SK-N-SH (cell line): Measurements from ENCODE around the gene ITSN1. TPM values are rescaled to one million over a fixed set of nuclear protein-coding genes. Genes with fewer than 3 reads are reported as not detected.

ENCODE experiments used
- CTCF ChIA-PET: fragments of 300-600, 350-600 bp; formaldehyde crosslinking; extraction: SDS; loops from one replicate; lab custom pipeline; 2021; lab: Yijun Ruan, JAX
- POLR2A ChIA-PET: fragments of 350-600 bp; sonication (Branson Sonifier 250); formaldehyde crosslinking; extraction: SDS; loops from one replicate; lab custom pipeline; 2020; ENCODE audit warnings: antibody characterized with exemption, inconsistent platforms; lab: Yijun Ruan, JAX
- DNase-seq: peaks from one replicate; pipeline ENCODE4 v3.0.0; 2012
- H2AFZ ChIP-seq: fragments of 200-600 bp; sonication (generic); 2 replicates; pipeline ENCODE4 v1.8.1; 2016; ENCODE audit warnings: antibody characterized with exemption, mild to moderate bottlenecking, low read depth
- H3F3A ChIP-seq: fragments of 200-600 bp; sonication (generic); replicated peaks from 2 replicates; pipeline ENCODE3; 2016; ENCODE audit warnings: antibody characterized with exemption, mild to moderate bottlenecking; ENCODE audit not compliant: insufficient read depth
- H3K27ac ChIP-seq, 2 experiments: fragments of 200-500 bp in 1 of 2; fragments of 200-600 bp in 1 of 2; sonication (Bioruptor generic) in 1 of 2; sonication (generic), shearing (Covaris generic) in 1 of 2; 2 replicates each; pipeline versions ENCODE4 v1.5.1 to v1.6.1; 2014 to 2016; ENCODE audit warnings: low read depth in 2 of 2, inconsistent platforms in 1 of 2, low read length in 1 of 2, mild to moderate bottlenecking in 1 of 2, mixed read lengths in 1 of 2
- H3K27me3 ChIP-seq: fragments of 200-600 bp; sonication (generic), shearing (Covaris generic); 2 replicates; pipeline ENCODE4 v1.6.1; 2016; ENCODE audit warnings: mixed run types; ENCODE audit not compliant: insufficient read depth
- H3K36me3 ChIP-seq, 2 experiments: fragments of 200-500 bp in 1 of 2; fragments of 200-600 bp in 1 of 2; sonication (Bioruptor generic) in 1 of 2; sonication (generic) in 1 of 2; replicated peaks in 1 of 2; 2 replicates each; pipeline versions ENCODE3 to v1.5.1; 2014 to 2016; ENCODE audit warnings: low read length in 1 of 2, mild to moderate bottlenecking in 1 of 2; ENCODE audit not compliant: insufficient read depth in 2 of 2, control insufficient read depth in 1 of 2
- H3K4me1 ChIP-seq, 2 experiments: fragments of 200-500 bp in 1 of 2; fragments of 200-600 bp in 1 of 2; sonication (Bioruptor generic) in 1 of 2; sonication (generic), shearing (Covaris generic) in 1 of 2; 2 replicates each; pipeline versions ENCODE4 v1.5.1 to v1.6.1; 2014 to 2016; ENCODE audit warnings: low read depth in 1 of 2, low read length in 1 of 2, mixed run types in 1 of 2; ENCODE audit not compliant: insufficient read depth in 2 of 2, control insufficient read depth in 1 of 2
- H3K4me2 ChIP-seq: fragments of 200-600 bp; sonication (generic), shearing (Covaris generic); 2 replicates; pipeline ENCODE4 v1.6.1; 2017; ENCODE audit warnings: mixed run types
- H3K4me3 ChIP-seq, 2 experiments: fragments of 200-500 bp in 1 of 2; fragments of 200-600 bp in 1 of 2; sonication (Bioruptor generic) in 1 of 2; sonication (generic), shearing (Covaris generic) in 1 of 2; 2 replicates each; pipeline versions ENCODE4 v1.5.1 to v1.8.1; 2014 to 2016; ENCODE audit warnings: low read depth in 2 of 2, inconsistent platforms in 1 of 2, low read length in 1 of 2, mild to moderate bottlenecking in 1 of 2, mixed read lengths in 1 of 2, moderate library complexity in 1 of 2
- H3K79me2 ChIP-seq: fragments of 200-600 bp; sonication (generic); 2 replicates; pipeline ENCODE4 v1.8.1; 2017; ENCODE audit warnings: mild to moderate bottlenecking; ENCODE audit not compliant: insufficient read depth
- H3K9ac ChIP-seq: fragments of 200-600 bp; sonication (generic); 2 replicates; pipeline ENCODE4 v1.6.1; 2017; ENCODE audit warnings: mixed run types
- H3K9me2 ChIP-seq: fragments of 200-600 bp; sonication (generic); 2 replicates; pipeline ENCODE4 v1.6.1; 2017; ENCODE audit warnings: mixed run types
- H3K9me3 ChIP-seq: fragments of 200-600 bp; sonication (generic); 2 replicates; pipeline ENCODE4 v1.6.1; 2017; ENCODE audit warnings: mixed run types, mild to moderate bottlenecking, moderate library complexity
- H4K20me1 ChIP-seq: fragments of 200-600 bp; sonication (generic); 2 replicates; pipeline ENCODE4 v1.6.1; 2017; ENCODE audit warnings: mild to moderate bottlenecking, mixed run types; ENCODE audit not compliant: insufficient read depth
- CHD2 ChIP-seq: fragments of 150-350 bp; IDR thresholded peaks from 2 replicates; pipeline ENCODE4 v1.6.1; 2018; ENCODE audit warnings: low read length; ENCODE audit not compliant: partially characterized antibody
- CTCF ChIP-seq: fragments of 200-600 bp; sonication (generic); IDR thresholded peaks from 2 replicates; pipeline ENCODE4 v1.6.1; 2017; ENCODE audit warnings: antibody characterized with exemption, mild to moderate bottlenecking, moderate library complexity
- EP300 ChIP-seq, 2 experiments: IDR thresholded peaks; 2 replicates each; pipeline versions ENCODE4 v1.4.0 to v1.6.1; 2012; ENCODE audit warnings: borderline replicate concordance in 1 of 2, low read depth in 1 of 2, low read length in 1 of 2
- EZH2phosphoT487 ChIP-seq: fragments of 200-600 bp; sonication (generic); IDR thresholded peaks from 2 replicates; pipeline ENCODE4 v1.6.1; 2017; ENCODE audit warnings: low read depth, mixed run types, mild to moderate bottlenecking, antibody characterized with exemption, moderate library complexity, borderline replicate concordance
- FOSL2 ChIP-seq: IDR thresholded peaks from 2 replicates; pipeline ENCODE4 v1.4.0; 2012; ENCODE audit warnings: low read depth, mild to moderate bottlenecking, moderate library complexity, borderline replicate concordance
- FOXM1 ChIP-seq: IDR thresholded peaks from 2 replicates; pipeline ENCODE4 v1.4.0; 2012; ENCODE audit warnings: low read depth, mild to moderate bottlenecking
- GABPA ChIP-seq: IDR thresholded peaks from 2 replicates; pipeline ENCODE4 v1.4.0; 2012; ENCODE audit warnings: low read depth, mild to moderate bottlenecking
- JUND ChIP-seq: IDR thresholded peaks from 2 replicates; pipeline ENCODE4 v1.4.0; 2012
- MEF2A ChIP-seq: IDR thresholded peaks from 2 replicates; pipeline ENCODE4 v1.4.0; 2012; ENCODE audit warnings: low read depth, borderline replicate concordance
- MXI1 ChIP-seq: IDR thresholded peaks from 2 replicates; pipeline ENCODE4 v1.6.1; 2012; ENCODE audit warnings: mild to moderate bottlenecking, low read depth, low read length, improper control_type of control experiment
- NRF1 ChIP-seq: IDR thresholded peaks from 2 replicates; pipeline ENCODE4 v1.6.1; 2012; ENCODE audit warnings: low read depth, mild to moderate bottlenecking, low read length
- PBX3 ChIP-seq: IDR thresholded peaks from 2 replicates; pipeline ENCODE4; 2012
- POLR2AphosphoS5 ChIP-seq: IDR thresholded peaks from 2 replicates; pipeline ENCODE4 v1.6.1; 2012; ENCODE audit warnings: low read depth, low read length
- RCOR1 ChIP-seq: fragments of 150-350 bp; IDR thresholded peaks from 2 replicates; pipeline ENCODE4 v1.6.1; 2017; ENCODE audit warnings: antibody characterized with exemption, low read length
- RFX5 ChIP-seq: IDR thresholded peaks from 2 replicates; pipeline ENCODE4 v1.6.1; 2012; ENCODE audit warnings: mild to moderate bottlenecking, improper control_type of control experiment, low read length
- RXRA ChIP-seq: IDR thresholded peaks from 2 replicates; pipeline ENCODE4 v1.4.0; 2012; ENCODE audit warnings: low read depth, mild to moderate bottlenecking, borderline replicate concordance
- SIN3A ChIP-seq: IDR thresholded peaks from 2 replicates; pipeline ENCODE4 v1.6.1; 2012; ENCODE audit warnings: low read depth, mild to moderate bottlenecking, low read length, moderate library complexity, borderline replicate concordance
- SMC3 ChIP-seq: IDR thresholded peaks from 2 replicates; pipeline ENCODE4 v1.6.1; 2012; ENCODE audit warnings: low read depth, low read length, improper control_type of control experiment
- TAF1 ChIP-seq: IDR thresholded peaks from 2 replicates; pipeline ENCODE4 v1.6.1; 2012; ENCODE audit warnings: low read depth, mild to moderate bottlenecking, low read length, moderate library complexity, borderline replicate concordance
- TCF12 ChIP-seq: IDR thresholded peaks from 2 replicates; pipeline ENCODE4 v1.4.0; 2012
- TEAD4 ChIP-seq: IDR thresholded peaks from 2 replicates; pipeline ENCODE4 v1.4.0; 2012; ENCODE audit warnings: mild to moderate bottlenecking, borderline replicate concordance; ENCODE audit not compliant: insufficient read depth
- YY1 ChIP-seq: IDR thresholded peaks from 2 replicates; pipeline ENCODE4 v1.4.0; 2012; ENCODE audit warnings: low read depth, mild to moderate bottlenecking
- WGBS: methylation state at CpG from one replicate; pipeline ENCODE4 v1.1.6; 2017; ENCODE audit warnings: low lambda C conversion rate; 5-methylcytosine and 5-hydroxymethylcytosine counted together
- polyA plus RNA-seq, 3 experiments: library from polyadenylated mRNA; depleted of rRNA; stranded (reverse); fragments of >200 nt; gene quantifications; 2 replicates each; pipeline ENCODE4 v1.2.3, GENCODE V29; 2012
- TF ChIP-seq, protein P1 (sequence below): fragments of 150-350 bp; IDR thresholded peaks from 2 replicates; pipeline ENCODE4 v1.6.1; 2017; ENCODE audit warnings: antibody characterized with exemption, low read length, low read depth, borderline replicate concordance
- TF ChIP-seq, protein P2 (sequence below): IDR thresholded peaks from 2 replicates; pipeline ENCODE4 v1.4.0; 2012; ENCODE audit warnings: low read depth
- TF ChIP-seq, protein P3 (sequence below): IDR thresholded peaks from 2 replicates; pipeline ENCODE4 v1.4.0; 2012; ENCODE audit warnings: low read depth, borderline replicate concordance

ITSN1 gene
- polyA plus RNA-seq, 1 of the 3 experiments (the other 2 are of a cell fraction) = 27.8 TPM

DNA sequence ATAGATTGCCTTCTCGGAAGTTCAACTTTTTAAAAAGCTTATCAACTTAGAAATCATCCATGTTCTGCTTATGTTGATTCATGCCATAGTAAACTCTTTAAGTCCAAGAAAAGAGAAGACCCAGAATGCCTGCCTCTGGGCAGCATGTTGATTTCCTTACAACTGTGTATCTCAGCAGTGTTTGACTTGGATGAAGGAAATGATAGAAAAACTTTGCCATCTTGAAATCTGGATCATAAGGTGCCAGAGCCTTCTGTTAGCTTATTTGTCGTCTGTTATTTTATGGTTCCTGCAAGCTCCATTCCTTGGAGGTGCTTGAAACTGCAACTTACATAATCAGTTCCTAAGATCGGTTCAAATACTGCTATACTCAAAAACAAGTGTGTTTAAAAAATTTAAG is 148.8 kb downstream of the ITSN1 start:
- ChIA-PET CTCF (no interaction called here), POLR2A (no interaction called here)
- TF ChIP-seq SIN3A = no peak
- TF ChIP-seq CHD2 = no peak
- TF ChIP-seq RXRA = no peak
- TF ChIP-seq POLR2AphosphoS5 = no peak
- TF ChIP-seq SMC3 = no peak
- no peak for TF ChIP-seq RFX5
- TF ChIP-seq EP300 (IDR thresholded peaks at IDR 0.05; ENCODE audit: borderline replicate concordance in 1 of 2, low read depth in 1 of 2, low read length in 1 of 2) = no peak
- TF ChIP-seq JUND = no peak
- TF ChIP-seq CTCF = no peak
- no peak for TF ChIP-seq RCOR1
- TF ChIP-seq NRF1 = no peak
- no peak for TF ChIP-seq GABPA
- no peak overlapping the region for H2AFZ ChIP-seq
- H3K79me2 ChIP-seq = no peaks in the 10 kb centered on the region
- peaks cover 0 to 7% of the 10 kb centered on the region in 2 experiments; a peak in 1 of 4 replicates for H3K4me1 ChIP-seq
- H3K9me3 ChIP-seq = no peaks in the 10 kb centered on the region
- no peak overlapping the region for H3K9ac ChIP-seq
- no peak overlapping the region for H3K4me2 ChIP-seq
- no peaks in the 10 kb centered on the region for H3K27me3 ChIP-seq
- no peaks in the 10 kb centered on the region for H3F3A ChIP-seq
- no peak for DNase-seq
- H3K4me3 ChIP-seq = no peak overlapping the region
- WGBS = 97% methylated on average over 3 of the region's 3 CpGs
- no peaks in the 10 kb centered on the region for H4K20me1 ChIP-seq
- H3K27ac ChIP-seq = no peak overlapping the region
- no peaks in the 10 kb centered on the region for H3K9me2 ChIP-seq
- H3K36me3 ChIP-seq = peaks cover 19 to 33% of the 10 kb centered on the region in 2 experiments

GRCh38 chr21:33794596-33794995 is 152.3 kb downstream of the ITSN1 start:
- no peaks in the 10 kb centered on the region for H4K20me1 ChIP-seq
- H3K9me3 ChIP-seq = no peaks in the 10 kb centered on the region
- H3K27me3 ChIP-seq = no peaks in the 10 kb centered on the region
- H3K4me2 ChIP-seq = no peak overlapping the region
- no peaks in the 10 kb centered on the region for H3F3A ChIP-seq
- ChIA-PET CTCF (interaction anchor here (1.5 to 1.6 kb wide), 2 partner anchors 9 to 189 kb away, joined by 5 to 6 read pairs; no protein-coding TSS in a partner anchor), POLR2A (no interaction called here)
- H3K9me2 ChIP-seq = no peaks in the 10 kb centered on the region
- H3K4me3 ChIP-seq = no peak overlapping the region
- no peak for DNase-seq
- no peaks in the 10 kb centered on the region for H3K79me2 ChIP-seq
- no peak overlapping the region for H2AFZ ChIP-seq
- peaks cover 0 to 3% of the 10 kb centered on the region in 2 experiments; a peak in 1 of 4 replicates for H3K4me1 ChIP-seq
- WGBS = 77% methylated on average over 2 of the region's 2 CpGs
- H3K9ac ChIP-seq = no peak overlapping the region
- H3K27ac ChIP-seq = no peak overlapping the region
- H3K36me3 ChIP-seq = peaks cover 33 to 36% of the 10 kb centered on the region in 2 experiments
- TF ChIP-seq EZH2phosphoT487 = no peak
- TF ChIP-seq, protein P1, sequence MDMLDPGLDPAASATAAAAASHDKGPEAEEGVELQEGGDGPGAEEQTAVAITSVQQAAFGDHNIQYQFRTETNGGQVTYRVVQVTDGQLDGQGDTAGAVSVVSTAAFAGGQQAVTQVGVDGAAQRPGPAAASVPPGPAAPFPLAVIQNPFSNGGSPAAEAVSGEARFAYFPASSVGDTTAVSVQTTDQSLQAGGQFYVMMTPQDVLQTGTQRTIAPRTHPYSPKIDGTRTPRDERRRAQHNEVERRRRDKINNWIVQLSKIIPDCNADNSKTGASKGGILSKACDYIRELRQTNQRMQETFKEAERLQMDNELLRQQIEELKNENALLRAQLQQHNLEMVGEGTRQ = no peak
- no peak for TF ChIP-seq TEAD4
- no peak for TF ChIP-seq TCF12
- no peak for TF ChIP-seq TAF1
- no peak for TF ChIP-seq EP300 (IDR thresholded peaks at IDR 0.05; ENCODE audit: borderline replicate concordance in 1 of 2, low read depth in 1 of 2, low read length in 1 of 2)
- TF ChIP-seq RXRA = no peak
- no peak for TF ChIP-seq FOSL2
- no peak for TF ChIP-seq YY1
- no peak for TF ChIP-seq FOXM1
- TF ChIP-seq PBX3 = no peak
- no peak for TF ChIP-seq MEF2A
- TF ChIP-seq MXI1 = no peak
- TF ChIP-seq, protein P2, sequence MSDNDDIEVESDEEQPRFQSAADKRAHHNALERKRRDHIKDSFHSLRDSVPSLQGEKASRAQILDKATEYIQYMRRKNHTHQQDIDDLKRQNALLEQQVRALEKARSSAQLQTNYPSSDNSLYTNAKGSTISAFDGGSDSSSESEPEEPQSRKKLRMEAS = no peak
- TF ChIP-seq, protein P3, sequence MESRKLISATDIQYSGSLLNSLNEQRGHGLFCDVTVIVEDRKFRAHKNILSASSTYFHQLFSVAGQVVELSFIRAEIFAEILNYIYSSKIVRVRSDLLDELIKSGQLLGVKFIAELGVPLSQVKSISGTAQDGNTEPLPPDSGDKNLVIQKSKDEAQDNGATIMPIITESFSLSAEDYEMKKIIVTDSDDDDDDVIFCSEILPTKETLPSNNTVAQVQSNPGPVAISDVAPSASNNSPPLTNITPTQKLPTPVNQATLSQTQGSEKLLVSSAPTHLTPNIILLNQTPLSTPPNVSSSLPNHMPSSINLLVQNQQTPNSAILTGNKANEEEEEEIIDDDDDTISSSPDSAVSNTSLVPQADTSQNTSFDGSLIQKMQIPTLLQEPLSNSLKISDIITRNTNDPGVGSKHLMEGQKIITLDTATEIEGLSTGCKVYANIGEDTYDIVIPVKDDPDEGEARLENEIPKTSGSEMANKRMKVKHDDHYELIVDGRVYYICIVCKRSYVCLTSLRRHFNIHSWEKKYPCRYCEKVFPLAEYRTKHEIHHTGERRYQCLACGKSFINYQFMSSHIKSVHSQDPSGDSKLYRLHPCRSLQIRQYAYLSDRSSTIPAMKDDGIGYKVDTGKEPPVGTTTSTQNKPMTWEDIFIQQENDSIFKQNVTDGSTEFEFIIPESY = no peak
